Measurements from ENCODE around the gene CELSR1.

CELSR1 gene

DNA sequence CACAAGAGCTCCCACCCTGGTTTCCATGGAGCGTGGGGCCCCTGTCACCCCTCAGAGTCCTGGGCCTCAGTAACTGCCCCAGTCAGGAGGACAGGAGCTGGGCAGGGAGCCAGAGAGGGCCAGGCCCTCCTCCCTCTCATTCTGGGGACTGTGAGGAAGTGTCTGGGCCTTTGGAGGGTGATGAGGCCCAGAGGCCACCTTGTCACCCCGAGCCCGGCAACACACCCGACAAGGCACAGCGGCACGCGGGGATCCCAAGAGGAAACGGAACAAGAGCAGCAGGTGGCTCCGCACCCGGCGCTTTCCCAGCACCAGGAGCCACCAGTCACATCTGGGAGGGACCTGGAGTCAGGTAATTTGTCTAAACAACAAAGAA, 72.1 kb downstream of the CELSR1 start:
- no peak for DNase-seq (ENCODE audit: low read depth)
- no peak overlapping the region for H3K4me3 ChIP-seq (ENCODE audit: low read length)
- TF ChIP-seq, protein P1, sequence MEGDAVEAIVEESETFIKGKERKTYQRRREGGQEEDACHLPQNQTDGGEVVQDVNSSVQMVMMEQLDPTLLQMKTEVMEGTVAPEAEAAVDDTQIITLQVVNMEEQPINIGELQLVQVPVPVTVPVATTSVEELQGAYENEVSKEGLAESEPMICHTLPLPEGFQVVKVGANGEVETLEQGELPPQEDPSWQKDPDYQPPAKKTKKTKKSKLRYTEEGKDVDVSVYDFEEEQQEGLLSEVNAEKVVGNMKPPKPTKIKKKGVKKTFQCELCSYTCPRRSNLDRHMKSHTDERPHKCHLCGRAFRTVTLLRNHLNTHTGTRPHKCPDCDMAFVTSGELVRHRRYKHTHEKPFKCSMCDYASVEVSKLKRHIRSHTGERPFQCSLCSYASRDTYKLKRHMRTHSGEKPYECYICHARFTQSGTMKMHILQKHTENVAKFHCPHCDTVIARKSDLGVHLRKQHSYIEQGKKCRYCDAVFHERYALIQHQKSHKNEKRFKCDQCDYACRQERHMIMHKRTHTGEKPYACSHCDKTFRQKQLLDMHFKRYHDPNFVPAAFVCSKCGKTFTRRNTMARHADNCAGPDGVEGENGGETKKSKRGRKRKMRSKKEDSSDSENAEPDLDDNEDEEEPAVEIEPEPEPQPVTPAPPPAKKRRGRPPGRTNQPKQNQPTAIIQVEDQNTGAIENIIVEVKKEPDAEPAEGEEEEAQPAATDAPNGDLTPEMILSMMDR (IDR thresholded peaks at IDR 0.05; ENCODE audit: insufficient read depth, low read depth, low read length, missing control alignments) = no peak

DNA sequence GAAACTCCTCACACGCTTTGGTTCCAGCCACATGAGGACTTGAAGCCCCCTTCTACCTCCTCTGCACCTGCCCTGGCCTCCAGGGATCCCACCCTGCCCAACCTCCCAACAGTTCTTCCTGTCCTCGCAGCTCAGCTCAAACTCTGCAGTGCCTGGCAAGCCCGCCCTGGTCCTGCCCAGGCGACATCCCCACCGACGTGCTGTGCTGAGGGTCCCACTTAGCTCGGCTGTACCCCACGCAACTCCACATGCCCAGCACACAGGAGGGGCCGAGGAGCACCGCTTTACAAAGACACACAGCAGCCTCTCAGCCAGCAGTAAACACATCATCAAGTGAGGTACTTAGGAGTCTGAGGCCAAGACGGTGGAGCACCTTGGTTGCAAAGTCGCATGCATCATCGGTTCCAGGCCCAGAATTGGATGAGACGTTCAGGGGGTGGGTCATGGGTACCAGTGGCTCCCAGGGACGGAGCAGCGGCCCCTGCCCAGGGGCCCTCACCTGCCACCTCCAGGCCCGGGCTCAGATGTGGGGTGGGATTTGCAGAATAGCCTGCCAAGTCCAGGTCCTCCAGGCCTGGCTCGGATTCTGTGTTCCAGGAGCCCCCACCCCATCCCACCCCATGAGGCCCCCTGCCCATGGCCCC, 72.6 kb downstream of the CELSR1 start:
- TF ChIP-seq, protein P1 (IDR thresholded peaks at IDR 0.05; ENCODE audit: insufficient read depth, low read depth, low read length, missing control alignments) = no peak
- DNase-seq (ENCODE audit: low read depth) = no peak

DNA sequence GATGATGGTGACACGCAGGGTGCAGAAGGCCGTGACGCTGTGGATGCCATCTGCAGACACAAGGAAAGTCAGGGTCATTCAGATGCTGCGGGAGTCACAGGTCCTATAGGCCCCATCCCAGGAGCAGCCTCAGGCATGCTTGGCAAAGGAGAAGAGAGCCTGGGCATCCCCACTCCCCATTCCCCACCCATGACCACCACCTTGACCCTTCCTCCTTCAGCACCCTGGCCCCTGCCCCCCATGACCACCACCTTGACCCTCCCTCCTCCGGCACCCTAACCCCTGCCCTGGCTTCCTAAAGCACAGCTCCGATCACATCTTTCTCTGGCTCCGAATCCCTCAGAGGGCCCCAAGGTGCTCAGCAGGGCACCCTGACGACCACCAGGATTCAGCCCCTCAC, 73.1 kb downstream of the CELSR1 start:
- TF ChIP-seq, protein P1 (IDR thresholded peaks at IDR 0.05; ENCODE audit: insufficient read depth, low read depth, low read length, missing control alignments) = no peak
- no peak overlapping the region for H3K4me3 ChIP-seq (ENCODE audit: low read length)

More for the DNA sequence above, 72.6 kb downstream of the CELSR1 start:
- H3K4me3 ChIP-seq (ENCODE audit: low read length) = no peak overlapping the region

DNA sequence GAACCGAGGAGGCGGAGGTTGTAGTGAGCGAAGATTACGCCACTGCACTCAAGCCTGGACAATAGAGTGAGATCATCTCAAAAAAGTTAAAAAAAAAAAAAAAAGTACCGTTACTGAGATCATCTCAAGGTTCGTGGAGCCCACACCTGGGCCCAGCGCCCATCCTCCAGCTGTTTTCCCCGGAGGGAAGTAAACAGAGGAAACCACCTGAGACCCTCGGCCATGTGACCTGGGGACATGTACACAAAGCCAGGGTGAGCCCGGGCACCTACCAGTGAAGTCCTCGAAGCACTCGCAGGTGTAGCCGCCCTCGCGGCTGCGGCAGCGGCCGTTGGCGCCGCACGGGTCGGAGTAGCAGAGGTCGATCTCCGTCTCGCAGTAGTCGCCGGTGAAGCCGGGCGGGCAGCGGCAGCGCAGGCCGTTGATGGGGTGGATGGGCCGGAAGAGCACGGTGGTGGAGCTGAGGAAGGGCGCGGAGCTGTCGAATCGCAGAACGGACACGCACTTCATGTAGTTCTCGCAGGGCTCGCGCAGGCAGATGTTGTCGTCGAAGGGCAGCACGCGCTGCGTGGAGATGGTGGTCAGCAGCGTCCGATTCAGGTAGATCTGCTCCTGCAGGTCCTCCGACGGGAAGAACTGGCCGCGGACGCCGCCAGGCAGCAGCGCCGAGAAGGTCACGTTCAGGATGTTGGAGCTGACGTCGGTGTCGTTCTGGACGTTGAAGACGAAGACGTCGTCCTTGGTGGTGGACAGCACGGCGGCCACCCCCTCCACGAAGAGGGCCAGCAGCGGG, 73.8 kb downstream of the CELSR1 start:
- TF ChIP-seq, protein P1 (IDR thresholded peaks at IDR 0.05; ENCODE audit: insufficient read depth, low read depth, low read length, missing control alignments) = no peak
- no peak overlapping the region for H3K4me3 ChIP-seq (ENCODE audit: low read length)
- DNase-seq (ENCODE audit: low read depth) = no peak

More for the DNA sequence above, 73.1 kb downstream of the CELSR1 start:
- no peak for DNase-seq (ENCODE audit: low read depth)

DNA sequence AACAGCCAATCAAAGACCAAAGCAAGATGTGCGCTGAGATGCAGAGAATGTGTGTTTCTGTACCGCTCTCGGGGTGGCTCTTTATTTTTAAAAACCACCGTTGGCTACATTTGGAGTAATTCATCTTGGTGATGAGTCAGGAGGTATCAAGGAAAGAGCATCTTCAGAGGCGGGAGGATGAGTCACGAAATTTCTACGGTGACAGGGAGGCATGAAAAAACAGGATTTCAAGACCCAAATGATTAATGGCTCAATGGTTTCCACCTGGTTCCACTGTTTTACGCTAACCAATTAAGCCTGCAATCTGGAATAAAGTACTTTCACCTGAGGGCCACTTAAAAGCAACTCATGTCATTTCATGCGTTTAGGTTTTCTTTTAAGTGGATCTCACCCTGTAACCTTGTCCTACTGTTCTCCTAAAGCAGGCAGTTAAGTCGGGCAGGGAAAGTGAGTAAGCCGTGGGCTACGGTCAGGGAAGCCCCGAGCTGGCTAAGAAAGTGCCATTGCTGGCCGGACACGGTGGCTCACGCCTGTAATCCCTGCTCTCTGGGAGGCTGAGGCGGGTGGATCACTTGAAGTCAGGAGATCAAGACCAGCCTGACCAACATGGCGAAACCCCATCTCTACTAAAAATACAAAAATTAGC, 74.6 kb downstream of the CELSR1 start:
- DNase-seq (ENCODE audit: low read depth) = peak; percentile 97
- TF ChIP-seq, protein P1 (IDR thresholded peaks at IDR 0.05; ENCODE audit: insufficient read depth, low read depth, low read length, missing control alignments) = no peak

DNA sequence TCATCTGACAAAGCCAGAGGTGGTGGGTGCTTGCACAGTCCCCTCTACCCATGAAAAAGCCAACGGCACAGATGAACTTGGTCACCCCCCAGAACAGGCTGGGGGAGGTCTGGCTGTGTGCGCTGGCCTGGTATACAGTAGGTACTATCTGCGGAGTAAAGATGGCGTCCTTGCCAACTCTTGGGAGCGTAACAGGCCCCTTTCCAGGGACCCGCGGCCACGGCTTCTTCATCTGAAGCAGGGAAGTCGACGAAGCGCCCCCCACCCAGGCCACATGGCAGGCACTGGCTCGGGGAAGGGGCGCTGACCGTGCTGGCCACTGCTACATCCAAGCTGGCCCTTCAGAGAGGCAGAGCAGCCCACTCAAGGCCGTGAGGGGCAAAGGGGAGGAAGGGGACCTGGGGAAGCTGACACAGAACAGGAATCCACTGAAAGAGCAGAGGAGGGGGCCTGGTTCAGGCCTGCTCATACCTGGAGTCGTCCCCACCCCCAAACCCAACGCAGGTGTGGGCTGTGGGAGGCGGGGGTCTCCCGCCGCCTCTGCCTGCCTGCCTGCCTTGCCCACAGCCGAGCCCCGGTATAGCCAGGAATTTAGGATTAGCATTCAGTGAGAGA, 75.7 kb downstream of the CELSR1 start:
- TF ChIP-seq, protein P1 (IDR thresholded peaks at IDR 0.05; ENCODE audit: insufficient read depth, low read depth, low read length, missing control alignments) = no peak
- DNase-seq (ENCODE audit: low read depth) = no peak

More for the DNA sequence above, 74.6 kb downstream of the CELSR1 start:
- H3K4me3 ChIP-seq (ENCODE audit: low read length) = no peak overlapping the region

More for the DNA sequence above, 75.7 kb downstream of the CELSR1 start:
- H3K4me3 ChIP-seq (ENCODE audit: low read length) = no peak overlapping the region
